GM23338 (cell line): ENCODE data around the gene NOC3L. TPM values are rescaled to one million over a fixed set of nuclear protein-coding genes. Genes with fewer than 3 reads are reported as not detected.

ENCODE experiments used
- ATAC-seq: fragments of 200-7000 bp; cut with Tn5 transposase; 3 replicates; pipeline ENCODE4 v1.9.1; 2020
- DNase-seq: peaks from one replicate; pipeline ENCODE4 v3.0.0-alpha.2; 2015; ENCODE audit warnings: low spot score
- H2AFZ ChIP-seq: fragments of 200-600 bp; sonication (generic); 2 replicates; pipeline ENCODE4 v1.8.0; 2016; ENCODE audit warnings: antibody characterized with exemption, mild to moderate bottlenecking, moderate library complexity
- H3F3A ChIP-seq: fragments of 200-600 bp; sonication (generic); replicated peaks from 2 replicates; pipeline ENCODE4 v1.8.0; 2017; ENCODE audit warnings: antibody characterized with exemption, mixed run types, low read depth
- H3K27ac ChIP-seq: fragments of 200-600 bp; sonication (generic); 2 replicates; pipeline ENCODE4 v1.6.1; 2016; ENCODE audit warnings: low read depth
- H3K27me3 ChIP-seq: fragments of 200-600 bp; sonication (generic); 2 replicates; pipeline ENCODE4 v1.8.0; 2016; ENCODE audit warnings: mild to moderate bottlenecking, mixed run types, moderate library complexity; ENCODE audit not compliant: insufficient read depth
- H3K36me3 ChIP-seq: fragments of 200-600 bp; sonication (generic); 2 replicates; pipeline ENCODE4 v1.8.0; 2016; ENCODE audit warnings: mild to moderate bottlenecking; ENCODE audit not compliant: insufficient read depth
- H3K4me1 ChIP-seq: fragments of 200-600 bp; sonication (generic); 2 replicates; pipeline ENCODE4 v1.8.0; 2016; ENCODE audit warnings: mild to moderate bottlenecking, moderate library complexity; ENCODE audit not compliant: insufficient read depth
- H3K4me2 ChIP-seq: fragments of 200-600 bp; sonication (generic); 2 replicates; pipeline ENCODE4 v1.7.1; 2017; ENCODE audit warnings: mixed run types
- H3K4me3 ChIP-seq: fragments of 200-600 bp; sonication (generic); 2 replicates; pipeline ENCODE4 v1.6.1; 2016; ENCODE audit warnings: mixed run types
- H3K79me2 ChIP-seq: fragments of 200-600 bp; sonication (generic); replicated peaks from 2 replicates; pipeline ENCODE4 v1.8.0; 2017; ENCODE audit warnings: mild to moderate bottlenecking; ENCODE audit not compliant: insufficient read depth
- H3K9me2 ChIP-seq: fragments of 200-600 bp; sonication (generic); 2 replicates; pipeline ENCODE4 v1.8.0; 2017; ENCODE audit not compliant: insufficient read depth
- H4K20me1 ChIP-seq: fragments of 200-600 bp; sonication (generic); replicated peaks from 2 replicates; pipeline ENCODE4 v1.8.0; 2017; ENCODE audit warnings: mild to moderate bottlenecking; ENCODE audit not compliant: insufficient read depth
- H3K27ac Mint-ChIP-seq: 2 replicates; pipeline ENCODE4 v1.8.0; 2020; ENCODE audit warnings: inconsistent platforms, mild to moderate bottlenecking, moderate library complexity, mixed read lengths
- H3K27me3 Mint-ChIP-seq: 3 replicates; pipeline ENCODE4 v1.8.0; 2022; ENCODE audit warnings: low read depth, mild to moderate bottlenecking, moderate library complexity, mixed read lengths, inconsistent platforms; ENCODE audit not compliant: insufficient read depth, poor library complexity
- H3K36me3 Mint-ChIP-seq: 3 replicates; pipeline ENCODE4 v1.8.0; 2021; ENCODE audit warnings: low read depth, mild to moderate bottlenecking, inconsistent platforms, moderate library complexity, mixed read lengths
- H3K4me1 Mint-ChIP-seq: 3 replicates; pipeline ENCODE4 v1.8.0; 2020; ENCODE audit warnings: mild to moderate bottlenecking, inconsistent platforms, mixed read lengths
- H3K4me3 Mint-ChIP-seq: 3 replicates; pipeline ENCODE4 v1.8.0; 2021; ENCODE audit warnings: moderate library complexity, mild to moderate bottlenecking, inconsistent platforms, mixed read lengths
- H3K9me3 Mint-ChIP-seq: 3 replicates; pipeline ENCODE4 v1.8.0; 2020; ENCODE audit warnings: moderate library complexity, mild to moderate bottlenecking, inconsistent platforms, mixed read lengths
- EZH2phosphoT487 ChIP-seq: fragments of 200-600 bp; sonication (generic); IDR thresholded peaks from one replicate; pipeline ENCODE4 v1.8.1; 2018; ENCODE audit warnings: antibody characterized with exemption; ENCODE audit not compliant: unreplicated experiment
- JUNB ChIP-seq: IDR thresholded peaks from one replicate; pipeline ENCODE4 v1.6.1; 2016; ENCODE audit warnings: antibody characterized with exemption; ENCODE audit not compliant: unreplicated experiment
- POLR2AphosphoS5 ChIP-seq: IDR thresholded peaks from 2 replicates; pipeline ENCODE4 v1.6.1; 2016; ENCODE audit warnings: antibody characterized with exemption, low read depth
- STAT1 ChIP-seq: IDR thresholded peaks from one replicate; pipeline ENCODE4 v1.6.1; 2016; ENCODE audit warnings: antibody characterized with exemption; ENCODE audit not compliant: unreplicated experiment
- ZNF114 ChIP-seq: fragments of 250-450 bp; sonication (Bioruptor Pico); IDR thresholded peaks from 2 replicates; pipeline ENCODE4 v1.5.0; 2020; ENCODE audit warnings: mild to moderate bottlenecking, moderate library complexity
- ZNF331 ChIP-seq: fragments of 250-450 bp; sonication (Bioruptor Pico); IDR thresholded peaks from 2 replicates; pipeline ENCODE4 v1.5.0; 2020; ENCODE audit warnings: low read depth, mild to moderate bottlenecking, moderate library complexity
- polyA plus RNA-seq: library from polyadenylated mRNA; unstranded; fragments of >200 nt; fragmentation: Nextera tagmentation; extraction: Ambion mirVana; gene quantifications from 2 replicates; pipeline ENCODE4 v1.2.1, GENCODE V29; 2016
- total RNA-seq: library from RNA; depleted of rRNA; stranded (reverse); fragments of >200 nt; shearing (Covaris generic); gene quantifications from 2 replicates; pipeline ENCODE4 v1.2.3, GENCODE V29; 2014
- TF ChIP-seq, protein P1 (sequence below): fragments of 250-450 bp; sonication (Bioruptor Pico); IDR thresholded peaks from 2 replicates; pipeline ENCODE4 v1.5.0; 2020; ENCODE audit warnings: mild to moderate bottlenecking, moderate library complexity
- TF ChIP-seq, protein P2 (sequence below): IDR thresholded peaks from 2 replicates; pipeline ENCODE4 v1.6.1; 2016; ENCODE audit warnings: antibody characterized with exemption

NOC3L gene
- total and polyA plus RNA-seq, 2 experiments from 2014 or later: 43.1 to 62.1 TPM

DNA sequence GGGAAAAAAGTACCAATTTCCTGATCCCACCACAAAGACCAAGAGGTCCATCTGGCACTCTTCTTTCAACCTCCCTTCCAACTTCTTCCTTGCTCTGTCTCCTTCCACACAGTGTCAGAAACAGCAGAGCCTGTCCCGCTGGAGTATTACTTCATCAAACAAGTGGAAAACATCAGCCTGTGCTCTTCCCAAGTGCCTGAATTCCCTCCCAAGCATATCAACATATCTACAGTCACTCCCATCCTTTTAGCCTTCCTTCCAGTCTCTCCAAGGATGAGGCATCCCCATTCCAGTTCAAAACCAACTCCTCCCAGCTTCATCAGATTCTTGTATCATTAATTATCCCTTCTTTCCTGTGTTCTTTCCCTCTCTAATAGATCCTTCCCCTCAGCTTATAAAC, 1.7 kb upstream of the NOC3L start (continued):
- TF ChIP-seq, protein P1, sequence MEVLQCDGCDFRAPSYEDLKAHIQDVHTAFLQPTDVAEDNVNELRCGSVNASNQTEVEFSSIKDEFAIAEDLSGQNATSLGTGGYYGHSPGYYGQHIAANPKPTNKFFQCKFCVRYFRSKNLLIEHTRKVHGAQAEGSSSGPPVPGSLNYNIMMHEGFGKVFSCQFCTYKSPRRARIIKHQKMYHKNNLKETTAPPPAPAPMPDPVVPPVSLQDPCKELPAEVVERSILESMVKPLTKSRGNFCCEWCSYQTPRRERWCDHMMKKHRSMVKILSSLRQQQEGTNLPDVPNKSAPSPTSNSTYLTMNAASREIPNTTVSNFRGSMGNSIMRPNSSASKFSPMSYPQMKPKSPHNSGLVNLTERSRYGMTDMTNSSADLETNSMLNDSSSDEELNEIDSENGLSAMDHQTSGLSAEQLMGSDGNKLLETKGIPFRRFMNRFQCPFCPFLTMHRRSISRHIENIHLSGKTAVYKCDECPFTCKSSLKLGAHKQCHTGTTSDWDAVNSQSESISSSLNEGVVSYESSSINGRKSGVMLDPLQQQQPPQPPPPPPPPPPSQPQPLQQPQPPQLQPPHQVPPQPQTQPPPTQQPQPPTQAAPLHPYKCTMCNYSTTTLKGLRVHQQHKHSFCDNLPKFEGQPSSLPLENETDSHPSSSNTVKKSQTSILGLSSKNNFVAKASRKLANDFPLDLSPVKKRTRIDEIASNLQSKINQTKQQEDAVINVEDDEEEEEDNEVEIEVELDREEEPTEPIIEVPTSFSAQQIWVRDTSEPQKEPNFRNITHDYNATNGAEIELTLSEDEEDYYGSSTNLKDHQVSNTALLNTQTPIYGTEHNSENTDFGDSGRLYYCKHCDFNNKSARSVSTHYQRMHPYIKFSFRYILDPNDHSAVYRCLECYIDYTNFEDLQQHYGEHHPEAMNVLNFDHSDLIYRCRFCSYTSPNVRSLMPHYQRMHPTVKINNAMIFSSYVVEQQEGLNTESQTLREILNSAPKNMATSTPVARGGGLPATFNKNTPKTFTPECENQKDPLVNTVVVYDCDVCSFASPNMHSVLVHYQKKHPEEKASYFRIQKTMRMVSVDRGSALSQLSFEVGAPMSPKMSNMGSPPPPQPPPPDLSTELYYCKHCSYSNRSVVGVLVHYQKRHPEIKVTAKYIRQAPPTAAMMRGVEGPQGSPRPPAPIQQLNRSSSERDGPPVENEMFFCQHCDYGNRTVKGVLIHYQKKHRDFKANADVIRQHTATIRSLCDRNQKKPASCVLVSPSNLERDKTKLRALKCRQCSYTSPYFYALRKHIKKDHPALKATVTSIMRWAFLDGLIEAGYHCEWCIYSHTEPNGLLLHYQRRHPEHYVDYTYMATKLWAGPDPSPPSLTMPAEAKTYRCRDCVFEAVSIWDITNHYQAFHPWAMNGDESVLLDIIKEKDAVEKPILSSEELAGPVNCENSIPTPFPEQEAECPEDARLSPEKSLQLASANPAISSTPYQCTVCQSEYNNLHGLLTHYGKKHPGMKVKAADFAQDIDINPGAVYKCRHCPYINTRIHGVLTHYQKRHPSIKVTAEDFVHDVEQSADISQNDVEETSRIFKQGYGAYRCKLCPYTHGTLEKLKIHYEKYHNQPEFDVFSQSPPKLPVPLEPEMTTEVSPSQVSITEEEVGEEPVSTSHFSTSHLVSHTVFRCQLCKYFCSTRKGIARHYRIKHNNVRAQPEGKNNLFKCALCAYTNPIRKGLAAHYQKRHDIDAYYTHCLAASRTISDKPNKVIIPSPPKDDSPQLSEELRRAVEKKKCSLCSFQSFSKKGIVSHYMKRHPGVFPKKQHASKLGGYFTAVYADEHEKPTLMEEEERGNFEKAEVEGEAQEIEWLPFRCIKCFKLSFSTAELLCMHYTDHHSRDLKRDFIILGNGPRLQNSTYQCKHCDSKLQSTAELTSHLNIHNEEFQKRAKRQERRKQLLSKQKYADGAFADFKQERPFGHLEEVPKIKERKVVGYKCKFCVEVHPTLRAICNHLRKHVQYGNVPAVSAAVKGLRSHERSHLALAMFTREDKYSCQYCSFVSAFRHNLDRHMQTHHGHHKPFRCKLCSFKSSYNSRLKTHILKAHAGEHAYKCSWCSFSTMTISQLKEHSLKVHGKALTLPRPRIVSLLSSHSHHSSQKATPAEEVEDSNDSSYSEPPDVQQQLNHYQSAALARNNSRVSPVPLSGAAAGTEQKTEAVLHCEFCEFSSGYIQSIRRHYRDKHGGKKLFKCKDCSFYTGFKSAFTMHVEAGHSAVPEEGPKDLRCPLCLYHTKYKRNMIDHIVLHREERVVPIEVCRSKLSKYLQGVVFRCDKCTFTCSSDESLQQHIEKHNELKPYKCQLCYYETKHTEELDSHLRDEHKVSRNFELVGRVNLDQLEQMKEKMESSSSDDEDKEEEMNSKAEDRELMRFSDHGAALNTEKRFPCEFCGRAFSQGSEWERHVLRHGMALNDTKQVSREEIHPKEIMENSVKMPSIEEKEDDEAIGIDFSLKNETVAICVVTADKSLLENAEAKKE (CRISPR knock-in tag): no peak
- TF ChIP-seq ZNF114 (CRISPR knock-in tag): no peak
- TF ChIP-seq POLR2AphosphoS5: no peak

DNA sequence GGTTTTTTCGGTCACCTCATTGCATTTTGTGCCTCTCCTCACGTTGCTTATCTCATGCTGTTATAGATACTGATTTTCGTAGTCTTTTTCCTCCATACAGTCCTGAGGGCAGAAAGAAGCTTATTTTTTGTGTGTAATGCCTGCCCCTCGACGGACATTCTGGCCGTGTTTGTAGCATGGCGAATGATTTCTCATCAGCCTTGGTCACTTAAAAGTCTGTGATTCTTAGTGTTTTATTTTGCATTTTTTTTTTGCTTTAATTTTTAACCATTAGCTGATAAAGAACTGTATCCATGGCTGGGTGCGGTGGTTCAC, 469 bp upstream of the NOC3L start:
- Mint-ChIP-seq H3K4me3 (peak overlapping the region; percentile 96), H3K9me3 (peaks cover 3% of the 10 kb centered on the region; the same call in 2 of the 3 replicates), H3K27me3 (peaks cover 16% of the 10 kb centered on the region), H3K27ac (no peak overlapping the region), H3K4me1 (no peaks in the 10 kb centered on the region), H3K36me3 (peaks cover 25% of the 10 kb centered on the region)
- no peaks in the 10 kb centered on the region for H3F3A ChIP-seq
- peaks cover 18% of the 10 kb centered on the region; the same call in 1 of the 2 replicates for H3K36me3 ChIP-seq
- ATAC-seq: peak; percentile 21
- H3K27me3 ChIP-seq: peaks cover 32% of the 10 kb centered on the region
- peak overlapping the region; percentile 88 for H3K4me3 ChIP-seq
- peaks cover 43% of the 10 kb centered on the region for H3K79me2 ChIP-seq
- peak overlapping the region; percentile 91 for H2AFZ ChIP-seq
- TF ChIP-seq POLR2AphosphoS5 (no peak), EZH2phosphoT487 (no peak), ZNF331 (no peak), JUNB (no peak), STAT1 (no peak)
- TF ChIP-seq, protein P2, sequence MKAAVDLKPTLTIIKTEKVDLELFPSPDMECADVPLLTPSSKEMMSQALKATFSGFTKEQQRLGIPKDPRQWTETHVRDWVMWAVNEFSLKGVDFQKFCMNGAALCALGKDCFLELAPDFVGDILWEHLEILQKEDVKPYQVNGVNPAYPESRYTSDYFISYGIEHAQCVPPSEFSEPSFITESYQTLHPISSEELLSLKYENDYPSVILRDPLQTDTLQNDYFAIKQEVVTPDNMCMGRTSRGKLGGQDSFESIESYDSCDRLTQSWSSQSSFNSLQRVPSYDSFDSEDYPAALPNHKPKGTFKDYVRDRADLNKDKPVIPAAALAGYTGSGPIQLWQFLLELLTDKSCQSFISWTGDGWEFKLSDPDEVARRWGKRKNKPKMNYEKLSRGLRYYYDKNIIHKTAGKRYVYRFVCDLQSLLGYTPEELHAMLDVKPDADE: no peak
- H3K27ac ChIP-seq: no peak overlapping the region
- peaks cover 12% of the 10 kb centered on the region for H4K20me1 ChIP-seq
- peak overlapping the region; percentile 66 for H3K4me2 ChIP-seq
- 0 out of 2 replicates have a peak, but pooled peaks cover 4% of the 10 kb centered on the region for H3K9me2 ChIP-seq
- DNase-seq: no peak
- peaks cover 4% of the 10 kb centered on the region; the same call in 1 of the 2 replicates for H3K4me1 ChIP-seq
